Activated naive CD8-positive, alpha-beta T cell treated with anti-CD3 and anti-CD28 coated beads, Interleukin-2, amount 10 ng/mL, durations not matched to agents 7 days and 5 days (primary cell): ENCODE measurements around the gene FAM171A2. TPM values are rescaled to one million over a fixed set of nuclear protein-coding genes. Genes with fewer than 3 reads are reported as not detected.
A peak's percentile ranks its signal among the peaks of the same experiment; 100 is the strongest.

Experiments used
- ATAC-seq: fragments of 150-1000 bp; cut with Tn5 transposase; one replicate; pipeline ENCODE4 v1.10.0; 2021; ENCODE audit warnings: low read depth, moderate library complexity
- POLR2A ChIA-PET: fragments of 350-600 bp; sonication (Branson Sonifier 250); formaldehyde crosslinking; loops from one replicate; lab custom pipeline; 2021; ENCODE audit warnings: antibody characterized with exemption; lab: Charles Lee
- DNase-seq: peaks from one replicate; pipeline ENCODE4 v3.0.0; 2021
- H3K27ac Mint-ChIP-seq: one replicate; pipeline ENCODE4 v1.8.0; 2022; ENCODE audit warnings: mild to moderate bottlenecking, mixed read lengths
- H3K27me3 Mint-ChIP-seq: one replicate; pipeline ENCODE4 v1.8.0; 2022; ENCODE audit warnings: mild to moderate bottlenecking, moderate library complexity, mixed read lengths
- H3K36me3 Mint-ChIP-seq: one replicate; pipeline ENCODE4 v1.8.0; 2021; ENCODE audit warnings: mild to moderate bottlenecking, mixed read lengths
- H3K4me1 Mint-ChIP-seq: one replicate; pipeline ENCODE4 v1.8.0; 2021; ENCODE audit warnings: mixed read lengths
- H3K4me3 Mint-ChIP-seq: one replicate; pipeline ENCODE4 v1.8.0; 2022; ENCODE audit warnings: mild to moderate bottlenecking, moderate library complexity, mixed read lengths
- H3K9me3 Mint-ChIP-seq: one replicate; pipeline ENCODE4 v1.8.0; 2021; ENCODE audit warnings: mixed read lengths
- total RNA-seq, 2 experiments: library from RNA; stranded (reverse); gene quantifications; one replicate each; pipeline ENCODE4 v1.2.3, GENCODE V29; 2021

FAM171A2 gene
- total RNA-seq, 2 experiments from 2014 or later, result 0.37 to 0.69 TPM

DNA sequence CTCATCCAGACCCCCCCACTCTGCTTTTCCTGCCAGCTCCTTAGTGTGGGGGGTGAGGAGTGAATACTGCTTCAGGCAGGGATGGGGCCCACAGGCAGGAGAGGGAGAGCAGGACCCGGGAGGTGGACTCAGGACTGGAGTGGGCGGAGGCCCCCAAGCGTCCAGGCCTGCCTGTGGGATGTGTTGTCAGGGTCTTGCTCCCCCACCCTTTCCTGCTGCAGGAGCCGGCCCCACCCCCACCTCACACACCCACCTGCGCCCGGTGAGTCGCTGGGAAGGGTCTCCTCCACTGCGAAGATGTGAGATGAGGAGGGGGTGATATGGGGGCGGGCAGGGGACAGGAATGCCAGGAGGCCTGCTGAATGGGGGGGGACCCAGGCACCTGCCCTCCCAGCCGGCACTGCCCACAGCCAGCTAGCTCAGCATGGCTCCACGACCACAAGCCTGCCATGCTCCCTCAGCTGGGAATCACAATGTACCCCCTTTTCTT, 1.1 kb downstream of the FAM171A2 start:
- ATAC-seq, result no peak
- peak overlapping the region; percentile 23 for H3K4me3 Mint-ChIP-seq
- POLR2A ChIA-PET, result interaction anchor here (1.3 kb wide), 1 partner anchor 11 kb away, joined by 6 read pairs; no protein-coding TSS in a partner anchor
- no peak for DNase-seq
- peaks cover 38% of the 10 kb centered on the region for H3K27me3 Mint-ChIP-seq
- H3K4me1 Mint-ChIP-seq, result peaks cover 3% of the 10 kb centered on the region
- H3K9me3 Mint-ChIP-seq, result no peaks in the 10 kb centered on the region
- no peak overlapping the region for H3K27ac Mint-ChIP-seq
- H3K36me3 Mint-ChIP-seq, result no peaks in the 10 kb centered on the region

DNA sequence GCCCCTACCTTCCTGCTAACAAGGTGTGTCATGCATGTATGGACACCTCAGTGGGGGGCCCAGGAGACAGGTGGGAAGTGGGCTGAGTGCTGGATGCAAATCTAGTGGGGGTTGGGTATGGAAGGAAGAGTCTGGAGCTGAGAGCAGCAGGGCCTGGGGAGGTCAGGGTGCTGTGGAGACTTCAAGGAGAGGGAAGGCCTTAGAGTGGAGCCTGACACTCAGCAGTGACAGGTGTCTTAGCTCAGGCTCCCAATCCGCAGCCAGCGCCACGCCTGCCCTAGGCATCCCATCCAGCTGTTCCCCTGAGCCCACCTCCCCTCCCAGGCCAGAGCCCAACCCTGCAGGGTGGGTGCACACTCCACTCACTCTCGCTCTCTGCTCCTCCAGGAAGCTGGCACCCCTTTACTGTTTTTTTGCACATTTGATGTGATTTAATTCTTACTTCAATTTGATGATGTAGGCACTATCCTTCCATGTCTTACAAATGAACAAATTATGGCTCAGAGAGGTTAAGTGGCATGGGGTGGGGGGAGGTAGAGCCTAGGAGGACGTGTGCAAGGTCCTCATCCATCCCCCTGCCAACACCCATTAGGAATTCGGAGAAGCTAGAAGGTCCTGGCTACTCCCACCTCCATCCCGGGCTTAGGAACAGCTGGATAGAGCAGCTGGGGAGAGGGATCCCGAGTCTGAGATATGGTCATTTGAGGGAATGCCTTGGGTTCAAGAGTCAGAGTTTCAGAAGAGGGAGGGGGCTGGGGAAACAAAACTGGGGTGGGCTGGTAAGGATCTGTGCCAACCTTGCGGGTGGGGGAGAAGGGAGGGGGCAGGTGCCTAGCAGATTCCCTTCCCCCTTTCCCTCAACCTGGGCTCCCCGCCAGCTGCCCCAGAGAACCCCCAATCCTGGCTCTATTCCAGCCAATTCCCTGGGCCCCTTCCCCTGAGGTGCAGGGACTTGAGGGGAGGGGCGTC, 2.1 kb downstream of the FAM171A2 start:
- Mint-ChIP-seq H3K36me3 (no peaks in the 10 kb centered on the region), H3K4me3 (no peak overlapping the region), H3K9me3 (no peaks in the 10 kb centered on the region), H3K27ac (no peak overlapping the region), H3K27me3 (peaks cover 29% of the 10 kb centered on the region), H3K4me1 (peaks cover 3% of the 10 kb centered on the region)
- ATAC-seq, result no peak
- POLR2A ChIA-PET, result interaction anchor here (0.6 to 1.3 kb wide), 2 partner anchors 10 to 114 kb away, joined by 3 to 6 read pairs; no protein-coding TSS in a partner anchor
- no peak for DNase-seq

GRCh38 chr17:44360826-44361225, 2.8 kb downstream of the FAM171A2 start:
- Mint-ChIP-seq H3K36me3 (no peaks in the 10 kb centered on the region), H3K4me3 (no peak overlapping the region), H3K9me3 (no peaks in the 10 kb centered on the region), H3K4me1 (peaks cover 3% of the 10 kb centered on the region), H3K27me3 (peaks cover 23% of the 10 kb centered on the region), H3K27ac (no peak overlapping the region)
- DNase-seq (no peak), ATAC-seq (no peak)
- POLR2A ChIA-PET, result interaction anchor here (0.6 kb wide), 1 partner anchor 115 kb away, joined by 3 read pairs; no protein-coding TSS in a partner anchor

- DNase-seq (no peak), ATAC-seq (no peak)
- Mint-ChIP-seq H3K4me3 (no peak overlapping the region), H3K27ac (no peak overlapping the region), H3K9me3 (no peaks in the 10 kb centered on the region), H3K4me1 (peaks cover 3% of the 10 kb centered on the region), H3K36me3 (no peaks in the 10 kb centered on the region), H3K27me3 (peaks cover 23% of the 10 kb centered on the region)
- POLR2A ChIA-PET, result interaction anchor here (0.5 kb wide), 1 partner anchor 409 kb away, joined by 3 read pairs; no protein-coding TSS in a partner anchor
Observed at GRCh38 chr17:44360144-44360533, 3.5 kb downstream of the FAM171A2 start.

GRCh38 chr17:44359458-44360143, 4.1 kb downstream of the FAM171A2 start:
- H3K4me1 Mint-ChIP-seq, result peaks cover 3% of the 10 kb centered on the region
- DNase-seq (no peak), ATAC-seq (no peak)
- no peaks in the 10 kb centered on the region for H3K36me3 Mint-ChIP-seq
- no peak overlapping the region for H3K27ac Mint-ChIP-seq
- H3K27me3 Mint-ChIP-seq, result peaks cover 19% of the 10 kb centered on the region
- POLR2A ChIA-PET, result interaction anchor here (0.5 kb wide), 1 partner anchor 410 kb away, joined by 3 read pairs; no protein-coding TSS in a partner anchor
- no peaks in the 10 kb centered on the region for H3K9me3 Mint-ChIP-seq
- no peak overlapping the region for H3K4me3 Mint-ChIP-seq

GRCh38 chr17:44359006-44359405, 4.6 kb downstream of the FAM171A2 start:
- H3K9me3 Mint-ChIP-seq, result no peaks in the 10 kb centered on the region
- no peak overlapping the region for H3K4me3 Mint-ChIP-seq
- POLR2A ChIA-PET, result no interaction called here
- no peaks in the 10 kb centered on the region for H3K36me3 Mint-ChIP-seq
- ATAC-seq (no peak), DNase-seq (no peak)
- H3K4me1 Mint-ChIP-seq, result peaks cover 3% of the 10 kb centered on the region
- peaks cover 15% of the 10 kb centered on the region for H3K27me3 Mint-ChIP-seq
- no peak overlapping the region for H3K27ac Mint-ChIP-seq

- ATAC-seq (no peak), DNase-seq (no peak)
- H3K9me3 Mint-ChIP-seq, result no peaks in the 10 kb centered on the region
- H3K27me3 Mint-ChIP-seq, result peaks cover 14% of the 10 kb centered on the region
- H3K27ac Mint-ChIP-seq, result no peak overlapping the region
- H3K4me1 Mint-ChIP-seq, result no peaks in the 10 kb centered on the region
- POLR2A ChIA-PET, result no interaction called here
- no peak overlapping the region for H3K4me3 Mint-ChIP-seq
- peaks cover under 1% of the 10 kb centered on the region for H3K36me3 Mint-ChIP-seq
Observed at GRCh38 chr17:44358066-44358465, 5.6 kb downstream of the FAM171A2 start.

- POLR2A ChIA-PET, result no interaction called here
- DNase-seq (no peak), ATAC-seq (no peak)
- H3K36me3 Mint-ChIP-seq, result peaks cover 3% of the 10 kb centered on the region
- H3K4me1 Mint-ChIP-seq, result peaks cover 1% of the 10 kb centered on the region
- H3K27me3 Mint-ChIP-seq, result peaks cover 11% of the 10 kb centered on the region
- H3K27ac Mint-ChIP-seq, result no peak overlapping the region
- H3K9me3 Mint-ChIP-seq, result no peaks in the 10 kb centered on the region
- no peak overlapping the region for H3K4me3 Mint-ChIP-seq
Observed at GRCh38 chr17:44356241-44356640, 7.4 kb downstream of the FAM171A2 start.

DNA sequence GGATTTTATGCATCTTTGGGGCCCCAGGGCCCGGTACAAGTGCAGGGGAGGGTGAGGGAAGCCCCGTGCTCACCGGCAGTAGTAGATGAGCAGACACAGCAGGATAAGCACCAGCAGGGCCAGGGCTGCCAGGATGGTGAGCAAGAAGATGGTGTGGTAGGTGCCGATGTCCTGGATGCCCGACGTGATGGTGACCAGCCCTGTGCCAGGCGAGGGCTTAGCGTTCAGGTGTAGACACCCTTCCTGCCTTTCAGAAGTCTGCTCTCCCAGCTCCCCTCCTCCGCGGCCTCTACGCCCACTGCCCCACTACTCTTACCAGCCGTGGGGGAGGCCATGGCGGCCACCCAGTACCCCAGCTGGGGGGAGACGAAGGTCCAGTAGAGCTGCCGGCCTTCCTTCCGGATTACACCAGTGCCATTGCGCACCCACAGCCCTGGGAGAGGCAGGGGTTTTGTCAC, 8.0 kb downstream of the FAM171A2 start:
- Mint-ChIP-seq H3K36me3 (peaks cover 3% of the 10 kb centered on the region), H3K4me1 (peaks cover 1% of the 10 kb centered on the region), H3K4me3 (no peak overlapping the region), H3K27ac (no peak overlapping the region), H3K9me3 (no peaks in the 10 kb centered on the region), H3K27me3 (peaks cover 11% of the 10 kb centered on the region)
- POLR2A ChIA-PET, result no interaction called here
- ATAC-seq (no peak), DNase-seq (no peak)

GRCh38 chr17:44354582-44355561, 8.8 kb downstream of the FAM171A2 start:
- Mint-ChIP-seq H3K36me3 (peaks cover 3% of the 10 kb centered on the region), H3K9me3 (no peaks in the 10 kb centered on the region), H3K4me3 (peak overlapping the region; percentile 57), H3K4me1 (peaks cover 1% of the 10 kb centered on the region), H3K27me3 (peaks cover 8% of the 10 kb centered on the region), H3K27ac (no peak overlapping the region)
- peak; percentile 37 for ATAC-seq
- DNase-seq, result peak; percentile 82
- POLR2A ChIA-PET, result interaction anchor here (1.3 kb wide), 1 partner anchor 169 kb away, joined by 4 read pairs; no protein-coding TSS in a partner anchor

GRCh38 chr17:44353672-44354331, 9.9 kb downstream of the FAM171A2 start:
- DNase-seq (peak; percentile 55), ATAC-seq (no peak)
- H3K27ac Mint-ChIP-seq, result no peak overlapping the region
- peaks cover 3% of the 10 kb centered on the region for H3K36me3 Mint-ChIP-seq
- POLR2A ChIA-PET, result interaction anchor here (0.6 to 1.3 kb wide), 5 partner anchors 9 to 168 kb away, joined by 3 to 4 read pairs (median 3); no protein-coding TSS in a partner anchor
- peaks cover 2% of the 10 kb centered on the region for H3K4me1 Mint-ChIP-seq
- H3K27me3 Mint-ChIP-seq, result peaks cover 8% of the 10 kb centered on the region
- H3K9me3 Mint-ChIP-seq, result no peaks in the 10 kb centered on the region
- peak overlapping the region; percentile 61 for H3K4me3 Mint-ChIP-seq
